OCI-LY7 (cell line): ENCODE data around the gene SLC5A9. TPM values are rescaled to one million over a fixed set of nuclear protein-coding genes. Genes with fewer than 3 reads are reported as not detected.
A peak's percentile ranks its signal among the peaks of the same experiment; 100 is the strongest.

ENCODE experiments used
- BruUV-seq: library from RNA; stranded (reverse); fragments of 400-500 nt; replicated peaks from 2 replicates; lab custom pipeline; 2021; lab: Mats Ljungman, UMichigan
- CTCF ChIA-PET: fragments of 300-600 bp; sonication (Branson Sonifier 250); formaldehyde crosslinking; loops from one replicate; lab custom pipeline; 2022; ENCODE audit warnings: antibody characterized with exemption; ENCODE audit not compliant: unreplicated experiment; lab: Charles Lee
- POLR2A ChIA-PET: fragments of 300-600 bp; sonication (Branson Sonifier 250); formaldehyde crosslinking; loops from one replicate; lab custom pipeline; 2022; ENCODE audit warnings: antibody characterized with exemption; lab: Charles Lee
- DNase-seq: peaks from one replicate; pipeline ENCODE4 v3.0.0-alpha.2; 2015; ENCODE audit warnings: low spot score
- H2AFZ ChIP-seq: fragments of 200-600 bp; sonication (generic), shearing (Covaris generic); 2 replicates; pipeline ENCODE4 v1.6.1; 2014; ENCODE audit warnings: mild to moderate bottlenecking, antibody characterized with exemption, low read length, moderate library complexity
- H3K27ac ChIP-seq: fragments of 200-600 bp; sonication (generic); 2 replicates; pipeline ENCODE4 v1.5.1; 2014; ENCODE audit warnings: mixed run types, low read depth, mild to moderate bottlenecking, moderate library complexity, low read length, inconsistent platforms; ENCODE audit not compliant: poor library complexity, severe bottlenecking
- H3K36me3 ChIP-seq: fragments of 200-600 bp; sonication (generic); 2 replicates; pipeline ENCODE4 v1.6.1; 2014; ENCODE audit warnings: mild to moderate bottlenecking, antibody characterized with exemption, low read length, moderate library complexity, mixed read lengths; ENCODE audit not compliant: insufficient read depth
- H3K4me1 ChIP-seq: fragments of 200-600 bp; sonication (generic); 2 replicates; pipeline ENCODE4 v1.5.1; 2014; ENCODE audit warnings: mild to moderate bottlenecking, low read length; ENCODE audit not compliant: insufficient read depth, poor library complexity, severe bottlenecking
- H3K4me2 ChIP-seq: fragments of 200-600 bp; sonication (generic); 2 replicates; pipeline ENCODE4 v1.6.1; 2014; ENCODE audit warnings: mild to moderate bottlenecking, low read length
- H3K4me3 ChIP-seq: fragments of 200-600 bp; sonication (generic); 2 replicates; pipeline ENCODE4 v1.5.1; 2014; ENCODE audit warnings: mild to moderate bottlenecking, low read depth, low read length; ENCODE audit not compliant: poor library complexity, severe bottlenecking
- H3K79me2 ChIP-seq: fragments of 200-600 bp; sonication (generic); 2 replicates; pipeline ENCODE4 v1.6.1; 2016; ENCODE audit warnings: low read depth, mild to moderate bottlenecking, low read length, moderate library complexity, mixed read lengths; ENCODE audit not compliant: insufficient read depth
- H3K9me2 ChIP-seq: fragments of 200-600 bp; sonication (generic); 2 replicates; pipeline ENCODE4 v1.6.1; 2016; ENCODE audit warnings: mild to moderate bottlenecking, low read length, mixed read lengths; ENCODE audit not compliant: insufficient read depth
- H3K9me3 ChIP-seq: fragments of 200-600 bp; sonication (generic); 2 replicates; pipeline ENCODE4 v1.6.1; 2014; ENCODE audit warnings: mild to moderate bottlenecking, mixed run types, low read length, mixed read lengths
- H4K20me1 ChIP-seq: fragments of 200-600 bp; sonication (generic); 2 replicates; pipeline ENCODE4 v1.6.1; 2014; ENCODE audit warnings: mild to moderate bottlenecking, antibody characterized with exemption, low read length, moderate library complexity, mixed read lengths; ENCODE audit not compliant: insufficient read depth
- EZH2phosphoT487 ChIP-seq: fragments of 200-600 bp; sonication (generic); IDR thresholded peaks from 2 replicates; pipeline ENCODE4 v1.6.1; 2018; ENCODE audit warnings: low read depth, borderline replicate concordance, mild to moderate bottlenecking, mixed run types, antibody characterized with exemption, low read length, moderate library complexity, mixed read lengths
- intact Hi-C: fragments of 100-400 bp; cut with micrococcal nuclease; formaldehyde crosslinking; loops from one replicate; pipeline ENCODE4 v1.10.0; 2022; ENCODE audit not compliant: unreplicated experiment
- total RNA-seq, 2 experiments: library from RNA; depleted of rRNA in 1 of 2; stranded (reverse); fragments of >200 nt in 1 of 2; shearing (Covaris generic) in 1 of 2; gene quantifications; 2 replicates each; pipeline ENCODE4 v1.2.3, GENCODE V29; 2014 to 2022
- TF ChIP-seq, protein P1 (sequence below): fragments of 200-600 bp; sonication (generic); conservative IDR thresholded peaks from 2 replicates; pipeline ENCODE4 v1.5.1; 2014; ENCODE audit warnings: mild to moderate bottlenecking, antibody characterized with exemption, low read length, moderate library complexity, mixed read lengths

The SLC5A9 gene
- total RNA-seq, 2 experiments from 2014 or later: not detected

GRCh38 chr1:48215889-48216288 is 6.6 kb upstream of the SLC5A9 start:
- BruUV-seq: no TSS peak
- DNase-seq: no peak
- H3K4me1 ChIP-seq: no peaks in the 10 kb centered on the region
- intact Hi-C loops: no loop called here
- no peak overlapping the region for H2AFZ ChIP-seq
- no peak overlapping the region for H3K4me2 ChIP-seq
- H3K36me3 ChIP-seq: no peaks in the 10 kb centered on the region
- no peak overlapping the region for H3K4me3 ChIP-seq
- no peaks in the 10 kb centered on the region for H4K20me1 ChIP-seq
- H3K9me3 ChIP-seq: no peaks in the 10 kb centered on the region
- H3K9me2 ChIP-seq: no peaks in the 10 kb centered on the region
- H3K27ac ChIP-seq: no peak overlapping the region
- H3K79me2 ChIP-seq: no peaks in the 10 kb centered on the region
- ChIA-PET POLR2A (interaction anchor here (0.6 kb wide), 1 partner anchor 859 kb away, joined by 5 read pairs; no protein-coding TSS in a partner anchor), CTCF (no interaction called here)
- no peak for TF ChIP-seq EZH2phosphoT487
- TF ChIP-seq, protein P1, sequence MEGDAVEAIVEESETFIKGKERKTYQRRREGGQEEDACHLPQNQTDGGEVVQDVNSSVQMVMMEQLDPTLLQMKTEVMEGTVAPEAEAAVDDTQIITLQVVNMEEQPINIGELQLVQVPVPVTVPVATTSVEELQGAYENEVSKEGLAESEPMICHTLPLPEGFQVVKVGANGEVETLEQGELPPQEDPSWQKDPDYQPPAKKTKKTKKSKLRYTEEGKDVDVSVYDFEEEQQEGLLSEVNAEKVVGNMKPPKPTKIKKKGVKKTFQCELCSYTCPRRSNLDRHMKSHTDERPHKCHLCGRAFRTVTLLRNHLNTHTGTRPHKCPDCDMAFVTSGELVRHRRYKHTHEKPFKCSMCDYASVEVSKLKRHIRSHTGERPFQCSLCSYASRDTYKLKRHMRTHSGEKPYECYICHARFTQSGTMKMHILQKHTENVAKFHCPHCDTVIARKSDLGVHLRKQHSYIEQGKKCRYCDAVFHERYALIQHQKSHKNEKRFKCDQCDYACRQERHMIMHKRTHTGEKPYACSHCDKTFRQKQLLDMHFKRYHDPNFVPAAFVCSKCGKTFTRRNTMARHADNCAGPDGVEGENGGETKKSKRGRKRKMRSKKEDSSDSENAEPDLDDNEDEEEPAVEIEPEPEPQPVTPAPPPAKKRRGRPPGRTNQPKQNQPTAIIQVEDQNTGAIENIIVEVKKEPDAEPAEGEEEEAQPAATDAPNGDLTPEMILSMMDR: no peak

- no peak for TF ChIP-seq EZH2phosphoT487
- CTCF ChIA-PET: no interaction called here
- H4K20me1 ChIP-seq: no peaks in the 10 kb centered on the region
- H3K36me3 ChIP-seq: no peaks in the 10 kb centered on the region
- no peak for DNase-seq
- no peak overlapping the region for H3K27ac ChIP-seq
- H3K9me2 ChIP-seq: no peaks in the 10 kb centered on the region
- no peaks in the 10 kb centered on the region for H3K79me2 ChIP-seq
- intact Hi-C loops: no loop called here
- H3K9me3 ChIP-seq: no peaks in the 10 kb centered on the region
- no TSS peak for BruUV-seq
- no peak overlapping the region for H3K4me3 ChIP-seq
- no peak overlapping the region for H2AFZ ChIP-seq
- H3K4me2 ChIP-seq: no peak overlapping the region
- POLR2A ChIA-PET: no interaction called here
- H3K4me1 ChIP-seq: no peaks in the 10 kb centered on the region
Measured at GRCh38 chr1:48216313-48216712, 6.2 kb upstream of the SLC5A9 start.

DNA sequence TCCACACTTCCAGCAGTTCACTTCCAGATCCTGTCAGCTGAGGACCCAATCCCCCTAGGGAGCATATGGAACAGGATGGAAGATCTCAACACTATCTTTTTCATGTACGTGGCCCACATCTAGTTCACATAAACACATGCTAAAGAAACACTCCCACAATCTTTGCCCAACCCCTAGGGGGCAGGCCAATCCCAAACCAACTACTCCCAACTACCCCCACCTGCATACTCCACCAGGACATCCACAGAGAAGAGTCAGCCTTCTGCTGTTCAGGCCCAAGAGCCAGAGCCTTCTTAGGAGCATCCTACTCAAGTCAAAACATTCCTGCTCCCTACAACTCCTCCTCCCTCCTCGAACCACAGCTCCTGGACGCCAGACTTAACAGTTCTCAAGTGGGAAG is 5.6 kb upstream of the SLC5A9 start:
- Histone ChIP-seq H3K36me3 (no peaks in the 10 kb centered on the region), H3K4me3 (no peak overlapping the region), H3K27ac (no peak overlapping the region), H3K9me3 (no peaks in the 10 kb centered on the region), H4K20me1 (no peaks in the 10 kb centered on the region), H3K4me1 (no peaks in the 10 kb centered on the region), H2AFZ (no peak overlapping the region), H3K4me2 (no peak overlapping the region), H3K79me2 (no peaks in the 10 kb centered on the region), H3K9me2 (no peaks in the 10 kb centered on the region)
- POLR2A ChIA-PET: interaction anchor here (0.5 kb wide), 1 partner anchor 61 kb away, joined by 3 read pairs; no protein-coding TSS in a partner anchor
- BruUV-seq: no TSS peak
- DNase-seq: no peak
- CTCF ChIA-PET: no interaction called here
- intact Hi-C loops: no loop called here
- TF ChIP-seq, protein P1: peak; percentile 48
- TF ChIP-seq EZH2phosphoT487: no peak
